ENCODE data around the gene DAPK1. TPM values are rescaled to one million over a fixed set of nuclear protein-coding genes. Genes with fewer than 3 reads are reported as not detected.
A peak's percentile ranks its signal among the peaks of the same experiment; 100 is the strongest.

The DAPK1 gene
- total and polyA plus RNA-seq, 9 donors = 14.9 to 24.3 (median 18.8) TPM

DNA sequence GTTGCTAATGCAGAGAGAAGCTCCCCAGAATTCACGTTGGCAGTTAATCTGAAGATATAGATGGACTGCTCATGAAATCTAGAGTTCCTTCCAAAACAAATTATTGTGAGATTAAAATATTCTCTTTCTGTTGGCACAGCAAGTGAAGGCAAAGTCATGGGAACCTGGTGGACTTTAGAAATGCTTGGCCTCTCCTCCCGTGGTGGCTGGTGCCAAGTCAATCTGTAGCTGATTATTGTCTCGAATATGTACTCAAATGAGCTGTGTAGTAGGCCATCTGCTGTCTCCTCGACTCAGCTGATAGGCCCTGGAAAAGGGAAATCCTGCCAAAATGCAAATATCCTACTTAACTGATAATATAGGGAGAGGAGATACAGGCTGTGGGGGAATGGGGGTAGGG lies 69.3 kb downstream of the DAPK1 start:
- no peaks in the 10 kb centered on the region for H3K36me3 ChIP-seq (ENCODE audit: control insufficient read depth, insufficient read depth, low read length)
- H3K4me3 ChIP-seq (ENCODE audit: low read length) = no peak overlapping the region
- peak; percentile 61 for DNase-seq
- no peaks in the 10 kb centered on the region for H3K27me3 ChIP-seq (ENCODE audit: control insufficient read depth, insufficient read depth, low read length)
- no peaks in the 10 kb centered on the region for H3K9me3 ChIP-seq (replicated peaks; ENCODE audit: control insufficient read depth, low read depth, low read length)
- WGBS (ENCODE audit: insufficient coverage) = 37% methylated on average over 2 of the region's 4 CpGs
- H3K4me1 ChIP-seq (ENCODE audit: control insufficient read depth, insufficient read depth, low read length) = peaks cover 34% of the 10 kb centered on the region
- H3K27ac ChIP-seq (ENCODE audit: low read length) = no peak overlapping the region

DNA sequence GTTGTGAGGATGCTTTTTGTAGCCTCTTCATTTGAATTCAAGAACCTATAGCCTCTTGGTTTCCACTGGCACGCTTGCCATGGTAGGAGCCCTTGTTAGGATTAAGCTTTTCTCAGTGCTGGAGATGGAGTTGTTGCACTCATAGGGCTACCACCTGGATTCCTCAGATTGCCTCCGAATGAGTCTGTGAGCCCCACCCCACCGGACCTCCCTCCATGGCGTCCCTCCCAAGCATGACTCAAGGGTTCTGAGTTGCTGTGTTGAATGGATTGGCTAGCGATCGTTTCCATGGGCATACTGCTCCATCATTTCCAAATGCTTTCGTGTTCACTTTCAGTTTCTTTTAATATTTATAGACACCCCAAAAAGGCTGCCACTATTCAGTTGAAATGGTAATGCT lies 69.9 kb downstream of the DAPK1 start:
- no peaks in the 10 kb centered on the region for H3K36me3 ChIP-seq (ENCODE audit: control insufficient read depth, insufficient read depth, low read length)
- peaks cover 2% of the 10 kb centered on the region for H3K27me3 ChIP-seq (ENCODE audit: control insufficient read depth, insufficient read depth, low read length)
- H3K9me3 ChIP-seq (replicated peaks; ENCODE audit: control insufficient read depth, low read depth, low read length) = no peaks in the 10 kb centered on the region
- WGBS (ENCODE audit: insufficient coverage) = 100% methylated on average over 1 of the region's 7 CpGs
- H3K4me3 ChIP-seq (ENCODE audit: low read length) = no peak overlapping the region
- H3K4me1 ChIP-seq (ENCODE audit: control insufficient read depth, insufficient read depth, low read length) = peaks cover 34% of the 10 kb centered on the region
- DNase-seq = no peak
- H3K27ac ChIP-seq (ENCODE audit: low read length) = no peak overlapping the region

DNA sequence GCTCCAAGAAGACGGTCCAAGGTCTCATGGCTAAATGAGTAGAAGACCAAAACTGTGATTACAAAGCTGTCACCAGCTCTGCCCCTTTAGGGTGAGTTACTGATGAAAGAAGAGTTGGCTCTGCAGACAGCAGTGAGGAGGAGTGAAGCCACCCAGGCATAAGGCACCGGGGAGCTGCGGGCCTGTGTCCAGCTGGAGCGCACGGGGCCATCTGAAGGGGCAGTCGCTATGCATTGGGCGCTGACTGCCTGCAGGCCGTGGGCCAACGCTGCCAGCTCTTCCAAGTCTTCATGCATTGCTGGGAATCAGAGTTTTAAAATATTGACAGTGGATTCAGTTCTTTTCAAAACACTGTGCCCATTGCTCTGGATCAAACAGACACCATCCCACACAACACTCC lies 70.3 kb downstream of the DAPK1 start:
- H3K27me3 ChIP-seq (ENCODE audit: control insufficient read depth, insufficient read depth, low read length) = peaks cover 3% of the 10 kb centered on the region
- DNase-seq = no peak
- 78% methylated on average over 5 of the region's 9 CpGs for WGBS (ENCODE audit: insufficient coverage)
- H3K27ac ChIP-seq (ENCODE audit: low read length) = no peak overlapping the region
- peaks cover 34% of the 10 kb centered on the region for H3K4me1 ChIP-seq (ENCODE audit: control insufficient read depth, insufficient read depth, low read length)
- H3K4me3 ChIP-seq (ENCODE audit: low read length) = no peak overlapping the region
- no peaks in the 10 kb centered on the region for H3K9me3 ChIP-seq (replicated peaks; ENCODE audit: control insufficient read depth, low read depth, low read length)
- H3K36me3 ChIP-seq (ENCODE audit: control insufficient read depth, insufficient read depth, low read length) = no peaks in the 10 kb centered on the region

DNA sequence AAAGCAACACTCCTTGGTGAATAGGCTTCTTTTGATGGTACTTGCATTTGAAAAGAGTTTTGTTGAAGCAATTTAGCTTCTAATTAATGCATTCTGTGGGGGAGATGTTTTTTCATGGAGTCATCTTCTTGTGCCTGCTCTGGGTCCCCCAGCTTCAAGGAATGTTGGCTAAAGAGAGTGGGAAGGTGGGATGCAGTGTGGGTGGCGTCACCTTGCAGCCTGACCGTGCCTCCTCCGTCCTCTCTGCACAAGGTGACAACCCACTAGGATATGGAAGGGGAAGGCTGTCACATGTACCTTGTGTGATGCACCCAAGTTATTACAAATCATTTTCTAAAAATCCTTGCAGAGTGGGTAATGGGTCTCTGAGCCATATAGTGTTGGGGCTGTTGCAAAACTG lies 70.7 kb downstream of the DAPK1 start:
- DNase-seq = no peak
- Histone ChIP-seq H3K4me1 (ENCODE audit: control insufficient read depth, insufficient read depth, low read length) (peaks cover 34% of the 10 kb centered on the region), H3K27ac (ENCODE audit: low read length) (no peak overlapping the region), H3K9me3 (replicated peaks; ENCODE audit: control insufficient read depth, low read depth, low read length) (no peaks in the 10 kb centered on the region), H3K36me3 (ENCODE audit: control insufficient read depth, insufficient read depth, low read length) (no peaks in the 10 kb centered on the region), H3K4me3 (ENCODE audit: low read length) (no peak overlapping the region), H3K27me3 (ENCODE audit: control insufficient read depth, insufficient read depth, low read length) (peaks cover 3% of the 10 kb centered on the region)
- WGBS (ENCODE audit: insufficient coverage) = no CpG with 5 or more reads among the region's 3 CpGs

DNA sequence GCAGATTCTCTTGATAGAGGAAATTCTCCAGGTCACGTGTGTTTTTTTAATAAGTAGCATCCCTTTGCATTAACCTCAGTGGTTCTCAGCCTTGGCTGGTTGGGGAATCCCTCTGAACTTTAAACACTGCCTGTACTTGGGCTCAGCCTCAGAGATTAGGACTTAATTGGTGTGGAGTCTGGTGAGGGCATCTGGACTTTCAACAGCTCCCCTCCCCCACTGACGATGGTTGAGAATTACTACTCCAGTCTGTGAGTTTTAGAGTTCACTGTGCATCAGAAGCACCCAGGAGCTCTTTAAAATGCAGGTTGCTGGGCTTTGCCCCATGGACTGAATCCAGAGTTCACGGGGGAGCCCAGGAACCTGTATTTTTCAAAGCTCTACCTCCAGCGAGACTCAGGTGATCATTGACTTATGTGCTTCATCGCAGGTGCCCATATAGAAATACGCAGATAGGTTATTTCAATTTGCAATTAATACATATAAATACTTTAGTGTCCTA lies 71.4 kb downstream of the DAPK1 start:
- no peak for DNase-seq
- Histone ChIP-seq H3K27ac (ENCODE audit: low read length) (no peak overlapping the region), H3K36me3 (ENCODE audit: control insufficient read depth, insufficient read depth, low read length) (no peaks in the 10 kb centered on the region), H3K4me3 (ENCODE audit: low read length) (no peak overlapping the region), H3K27me3 (ENCODE audit: control insufficient read depth, insufficient read depth, low read length) (peaks cover 3% of the 10 kb centered on the region), H3K9me3 (replicated peaks; ENCODE audit: control insufficient read depth, low read depth, low read length) (no peaks in the 10 kb centered on the region), H3K4me1 (ENCODE audit: control insufficient read depth, insufficient read depth, low read length) (peaks cover 34% of the 10 kb centered on the region)
- WGBS (ENCODE audit: insufficient coverage) = no CpG with 5 or more reads among the region's 6 CpGs

DNA sequence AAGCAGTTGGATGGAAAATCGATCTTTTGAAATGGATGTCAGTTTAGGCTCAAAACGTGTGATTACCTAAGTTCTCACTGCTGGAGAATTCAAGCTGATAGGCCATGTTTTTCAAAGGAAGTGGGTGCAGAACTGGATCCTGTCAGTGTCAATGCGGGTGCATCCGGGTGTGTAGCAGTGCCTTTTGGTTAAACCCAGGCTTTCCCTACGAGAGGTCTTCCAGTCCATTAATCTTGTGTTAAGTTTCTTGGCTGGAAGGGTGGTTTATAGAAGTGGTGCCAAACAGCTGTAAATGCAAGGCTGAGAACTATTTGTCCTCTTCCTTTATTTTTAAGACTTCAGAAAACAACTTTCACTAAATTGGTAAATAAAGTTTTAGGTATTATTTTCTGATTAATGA lies 71.9 kb downstream of the DAPK1 start:
- H3K4me3 ChIP-seq (ENCODE audit: low read length) = no peak overlapping the region
- DNase-seq = peak; percentile 73
- no peaks in the 10 kb centered on the region for H3K36me3 ChIP-seq (ENCODE audit: control insufficient read depth, insufficient read depth, low read length)
- H3K9me3 ChIP-seq (replicated peaks; ENCODE audit: control insufficient read depth, low read depth, low read length) = no peaks in the 10 kb centered on the region
- peaks cover 3% of the 10 kb centered on the region for H3K27me3 ChIP-seq (ENCODE audit: control insufficient read depth, insufficient read depth, low read length)
- 36% methylated on average over 4 of the region's 5 CpGs for WGBS (ENCODE audit: insufficient coverage)
- peaks cover 34% of the 10 kb centered on the region for H3K4me1 ChIP-seq (ENCODE audit: control insufficient read depth, insufficient read depth, low read length)
- no peak overlapping the region for H3K27ac ChIP-seq (ENCODE audit: low read length)

DNA sequence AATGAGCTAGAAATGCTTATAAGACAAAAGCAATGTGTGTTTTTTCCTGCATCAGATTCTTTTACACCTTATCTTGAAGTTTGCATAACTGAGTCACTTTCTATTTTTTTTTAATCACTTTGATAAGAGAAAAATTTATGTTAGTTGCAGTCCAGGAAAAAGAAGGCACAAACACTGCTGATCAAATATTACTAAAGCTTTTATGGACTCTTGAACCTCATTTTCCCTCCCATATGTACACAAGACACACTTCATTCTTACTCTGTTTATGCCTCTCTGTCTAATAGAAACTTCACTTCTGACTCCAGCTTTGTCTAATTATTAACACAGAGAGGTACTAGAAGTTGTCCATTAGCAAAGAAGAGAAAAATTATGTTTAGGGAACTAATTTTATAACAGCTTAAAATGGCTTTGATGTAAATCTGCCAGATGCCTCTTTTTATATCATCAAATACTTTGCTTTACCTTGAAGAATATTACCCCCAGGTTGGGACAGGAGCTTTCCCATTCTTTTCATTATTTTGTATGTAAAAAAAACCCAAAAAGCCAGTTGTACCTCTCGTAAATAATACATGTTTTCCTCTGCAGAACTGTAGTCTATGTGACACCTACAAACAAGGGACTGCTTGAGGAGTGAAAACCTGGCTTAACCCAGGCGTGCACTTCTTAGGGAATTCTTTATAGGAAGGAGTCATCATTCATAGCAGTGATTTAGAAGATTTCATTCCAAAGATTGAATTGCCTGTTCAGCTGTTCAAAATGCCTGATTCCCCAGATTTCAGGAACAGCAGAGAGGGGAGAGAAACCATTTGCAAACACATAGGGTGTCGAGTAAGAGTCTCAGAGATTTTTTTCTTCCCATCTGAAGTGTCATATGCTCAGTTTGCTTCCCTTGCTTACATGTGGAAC lies 72.6 kb downstream of the DAPK1 start:
- no peaks in the 10 kb centered on the region for H3K9me3 ChIP-seq (replicated peaks; ENCODE audit: control insufficient read depth, low read depth, low read length)
- no peak overlapping the region for H3K4me3 ChIP-seq (ENCODE audit: low read length)
- no peaks in the 10 kb centered on the region for H3K36me3 ChIP-seq (ENCODE audit: control insufficient read depth, insufficient read depth, low read length)
- peaks cover 3% of the 10 kb centered on the region for H3K27me3 ChIP-seq (ENCODE audit: control insufficient read depth, insufficient read depth, low read length)
- H3K27ac ChIP-seq (ENCODE audit: low read length) = no peak overlapping the region
- H3K4me1 ChIP-seq (ENCODE audit: control insufficient read depth, insufficient read depth, low read length) = peaks cover 31% of the 10 kb centered on the region
- DNase-seq = no peak
- no CpG with 5 or more reads among the region's 3 CpGs for WGBS (ENCODE audit: insufficient coverage)

DNA sequence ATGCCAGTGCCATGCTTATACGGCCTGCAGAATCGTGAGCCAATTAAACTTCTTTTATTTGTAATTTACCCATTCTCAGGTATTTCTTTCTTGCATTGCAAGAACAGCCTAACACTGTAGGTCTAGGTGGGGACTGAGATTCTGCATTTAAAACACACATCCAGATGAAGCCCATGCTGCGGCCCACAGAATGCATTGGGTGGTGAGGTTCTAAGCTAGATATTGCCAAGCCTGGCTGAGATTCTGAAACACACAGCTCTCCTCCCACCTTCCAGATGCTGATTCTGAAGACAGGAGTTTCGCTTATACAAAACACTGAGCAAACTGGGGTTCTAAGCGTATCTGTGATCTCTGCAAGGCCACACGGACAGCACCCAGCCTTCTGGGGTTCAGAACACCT lies 75.1 kb downstream of the DAPK1 start:
- no peaks in the 10 kb centered on the region for H3K36me3 ChIP-seq (ENCODE audit: control insufficient read depth, insufficient read depth, low read length)
- no peaks in the 10 kb centered on the region for H3K9me3 ChIP-seq (replicated peaks; ENCODE audit: control insufficient read depth, low read depth, low read length)
- no peak for DNase-seq
- no peak overlapping the region for H3K27ac ChIP-seq (ENCODE audit: low read length)
- H3K27me3 ChIP-seq (ENCODE audit: control insufficient read depth, insufficient read depth, low read length) = peaks cover 3% of the 10 kb centered on the region
- H3K4me1 ChIP-seq (ENCODE audit: control insufficient read depth, insufficient read depth, low read length) = peaks cover 22% of the 10 kb centered on the region
- no peak overlapping the region for H3K4me3 ChIP-seq (ENCODE audit: low read length)
- 100% methylated on average over 1 of the region's 6 CpGs for WGBS (ENCODE audit: insufficient coverage)

DNA sequence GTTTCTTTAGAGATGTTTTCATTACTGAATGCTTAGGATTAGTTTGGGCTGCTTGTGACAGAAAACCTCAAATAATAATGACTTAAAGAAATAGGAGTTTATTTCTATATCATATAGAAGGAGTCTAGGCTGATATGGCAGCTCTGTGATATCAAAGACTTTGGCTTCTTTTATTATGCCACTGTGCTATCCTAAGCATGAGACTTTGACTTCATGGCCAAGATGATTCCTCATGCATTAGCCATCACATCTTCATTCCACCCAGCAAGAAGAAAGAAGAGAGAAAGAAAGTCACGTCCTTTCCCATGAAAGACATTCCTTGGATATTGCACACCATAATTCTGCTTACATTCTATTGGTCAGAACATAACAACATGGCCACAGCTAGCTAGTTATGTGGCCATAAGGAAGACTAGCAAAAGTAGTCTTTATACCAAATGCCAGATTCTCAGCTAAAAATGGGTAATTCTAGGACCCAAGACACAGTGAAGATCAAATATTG lies 76.2 kb downstream of the DAPK1 start:
- Histone ChIP-seq H3K27me3 (ENCODE audit: control insufficient read depth, insufficient read depth, low read length) (peaks cover 3% of the 10 kb centered on the region), H3K4me3 (ENCODE audit: low read length) (no peak overlapping the region), H3K4me1 (ENCODE audit: control insufficient read depth, insufficient read depth, low read length) (peaks cover 16% of the 10 kb centered on the region), H3K36me3 (ENCODE audit: control insufficient read depth, insufficient read depth, low read length) (no peaks in the 10 kb centered on the region), H3K27ac (ENCODE audit: low read length) (no peak overlapping the region), H3K9me3 (replicated peaks; ENCODE audit: control insufficient read depth, low read depth, low read length) (no peaks in the 10 kb centered on the region)
- no peak for DNase-seq
- WGBS (ENCODE audit: insufficient coverage) = no CpG with 5 or more reads among the region's 1 CpG

DNA sequence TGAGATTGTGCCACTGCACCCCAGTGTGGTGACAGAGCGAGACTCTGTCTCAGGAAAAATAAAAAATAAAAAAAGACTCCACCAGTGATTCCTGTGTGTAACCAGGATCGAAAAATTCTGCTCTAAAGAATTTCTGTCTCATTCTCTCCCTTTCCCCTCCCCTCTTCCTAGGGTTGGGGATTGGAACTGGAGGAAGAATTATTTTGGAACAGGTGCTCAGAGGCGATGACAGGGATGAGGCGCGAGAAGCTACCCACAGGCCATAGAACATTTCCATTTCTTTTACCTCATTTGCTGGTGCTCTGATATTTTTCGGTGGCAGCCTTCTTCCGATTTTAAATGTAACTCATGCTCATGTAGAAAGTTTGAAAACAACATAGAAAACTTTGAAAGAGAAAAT lies 80.1 kb downstream of the DAPK1 start:
- no peak overlapping the region for H3K27ac ChIP-seq (ENCODE audit: low read length)
- no CpG with 5 or more reads among the region's 7 CpGs for WGBS (ENCODE audit: insufficient coverage)

More for the DNA sequence above, 80.1 kb downstream of the DAPK1 start:
- H3K36me3 ChIP-seq (ENCODE audit: control insufficient read depth, insufficient read depth, low read length) = no peaks in the 10 kb centered on the region
- peaks cover 8% of the 10 kb centered on the region for H3K4me1 ChIP-seq (ENCODE audit: control insufficient read depth, insufficient read depth, low read length)
- H3K9me3 ChIP-seq (replicated peaks; ENCODE audit: control insufficient read depth, low read depth, low read length) = no peaks in the 10 kb centered on the region
- DNase-seq = no peak
- no peak overlapping the region for H3K4me3 ChIP-seq (ENCODE audit: low read length)
- H3K27me3 ChIP-seq (ENCODE audit: control insufficient read depth, insufficient read depth, low read length) = no peaks in the 10 kb centered on the region

Measured in muscle of leg (tissue), 11 donors.